ENCODE data around the gene RFPL3. TPM values are rescaled to one million over a fixed set of nuclear protein-coding genes. Genes with fewer than 3 reads are reported as not detected.

The RFPL3 gene
- total and polyA plus RNA-seq, 12 donors: not detected

DNA sequence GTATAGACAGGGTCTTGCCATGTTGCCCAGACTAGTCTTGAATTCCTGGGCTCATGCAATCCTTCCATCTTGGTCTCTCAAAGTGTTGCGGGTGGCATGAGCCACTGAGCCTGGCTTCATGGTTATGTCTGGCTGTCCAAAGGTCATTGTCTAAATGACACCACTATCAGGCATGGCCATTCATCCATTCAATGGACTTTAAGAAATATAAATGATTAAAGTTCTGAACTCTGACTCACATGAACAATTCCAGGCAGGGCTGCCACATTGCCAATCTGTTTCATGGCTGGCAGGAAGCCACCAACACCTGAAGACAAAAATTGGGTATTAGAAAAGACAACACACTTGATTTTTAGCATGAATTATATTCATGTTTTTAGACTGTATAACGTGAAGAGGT, 50.3 kb downstream of the RFPL3 start:
- ATAC-seq: no peak
- peaks cover 0 to 70% (median 33%) of the 10 kb centered on the region in 9 donors for H3K36me3 ChIP-seq
- H3K27ac ChIP-seq: peak overlapping the region in 1 of 10 donors; percentile 56
- H3K9me3 ChIP-seq: no peaks in the 10 kb centered on the region
- WGBS, 2 donors: 48% methylated on average over 2 of the region's 2 CpGs
- H3K4me1 ChIP-seq: peaks cover 0 to 49% (median 22%) of the 10 kb centered on the region in 9 donors
- TF ChIP-seq, protein P1, sequence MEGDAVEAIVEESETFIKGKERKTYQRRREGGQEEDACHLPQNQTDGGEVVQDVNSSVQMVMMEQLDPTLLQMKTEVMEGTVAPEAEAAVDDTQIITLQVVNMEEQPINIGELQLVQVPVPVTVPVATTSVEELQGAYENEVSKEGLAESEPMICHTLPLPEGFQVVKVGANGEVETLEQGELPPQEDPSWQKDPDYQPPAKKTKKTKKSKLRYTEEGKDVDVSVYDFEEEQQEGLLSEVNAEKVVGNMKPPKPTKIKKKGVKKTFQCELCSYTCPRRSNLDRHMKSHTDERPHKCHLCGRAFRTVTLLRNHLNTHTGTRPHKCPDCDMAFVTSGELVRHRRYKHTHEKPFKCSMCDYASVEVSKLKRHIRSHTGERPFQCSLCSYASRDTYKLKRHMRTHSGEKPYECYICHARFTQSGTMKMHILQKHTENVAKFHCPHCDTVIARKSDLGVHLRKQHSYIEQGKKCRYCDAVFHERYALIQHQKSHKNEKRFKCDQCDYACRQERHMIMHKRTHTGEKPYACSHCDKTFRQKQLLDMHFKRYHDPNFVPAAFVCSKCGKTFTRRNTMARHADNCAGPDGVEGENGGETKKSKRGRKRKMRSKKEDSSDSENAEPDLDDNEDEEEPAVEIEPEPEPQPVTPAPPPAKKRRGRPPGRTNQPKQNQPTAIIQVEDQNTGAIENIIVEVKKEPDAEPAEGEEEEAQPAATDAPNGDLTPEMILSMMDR (IDR thresholded peaks at IDR 0.05): no peak
- no peak overlapping the region for H3K4me3 ChIP-seq
- intact Hi-C loops (cut with DNase I): no loop called here
- DNase-seq: no peak
- no peaks in the 10 kb centered on the region for H3K27me3 ChIP-seq

DNA sequence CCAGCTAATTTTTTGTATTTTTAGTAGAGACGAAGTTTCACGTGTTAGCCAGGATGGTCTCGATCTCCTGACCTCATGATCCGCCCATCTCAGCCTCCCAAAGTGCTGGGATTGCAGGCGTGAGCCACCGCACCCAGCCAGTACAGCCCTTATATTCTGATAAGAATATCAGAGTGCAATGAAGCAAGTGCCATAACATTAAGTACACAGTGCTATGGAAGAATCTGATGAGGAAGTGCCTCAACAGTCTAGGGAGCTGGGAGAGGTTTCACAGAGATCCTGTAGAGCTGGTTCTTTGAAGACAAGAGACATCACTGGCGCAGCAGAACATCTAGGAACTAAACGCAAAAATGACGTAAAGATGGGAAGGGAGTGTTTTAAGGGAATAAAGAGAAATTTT, 52.3 kb downstream of the RFPL3 start:
- Histone ChIP-seq H3K4me1 (peaks cover 0 to 49% (median 22%) of the 10 kb centered on the region in 9 donors), H3K9me3 (no peaks in the 10 kb centered on the region), H3K27me3 (no peaks in the 10 kb centered on the region), H3K27ac (no peak overlapping the region), H3K36me3 (peaks cover 0 to 49% (median 33%) of the 10 kb centered on the region in 9 donors), H3K4me3 (peak overlapping the region in 1 of 10 donors; percentile 88)
- ATAC-seq (no peak), DNase-seq (no peak)
- intact Hi-C loops (cut with DNase I): loop anchor here in 5 of 10 donors (5.0 to 10.0 kb wide), 3 partner anchors 62 to 595 kb away; partner anchors contain the start of gene FBXO7 (in 4 of the 5)
- WGBS, 2 donors: 92 to 94% methylated on average over 9 of the region's 9 CpGs
- TF ChIP-seq, protein P1 (IDR thresholded peaks at IDR 0.05): no peak

DNA sequence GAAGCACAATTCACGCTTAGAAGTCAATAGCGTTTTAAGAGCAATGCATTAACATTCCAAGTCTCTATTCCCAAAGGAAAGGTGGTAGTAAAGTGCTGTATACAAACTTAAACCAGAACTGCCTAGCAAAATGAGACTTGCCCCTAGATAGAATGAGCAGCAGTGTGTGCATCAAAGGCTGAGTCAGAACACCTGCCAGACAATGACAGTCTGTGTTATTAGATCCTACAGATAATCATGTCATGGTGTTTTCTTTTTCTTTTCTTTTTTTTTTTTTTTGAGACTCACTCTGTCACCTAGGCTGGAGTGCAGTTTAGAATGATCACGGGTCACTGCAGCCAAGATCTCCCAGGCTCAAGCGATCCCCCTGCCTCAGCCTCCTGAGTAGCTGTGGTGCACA, 52.8 kb downstream of the RFPL3 start:
- peaks cover 0 to 49% (median 22%) of the 10 kb centered on the region in 9 donors for H3K4me1 ChIP-seq
- H3K27ac ChIP-seq: no peak overlapping the region
- peak overlapping the region in 8 of 10 donors; percentile 68 to 96 (median 90) for H3K4me3 ChIP-seq
- ATAC-seq: no peak
- no peaks in the 10 kb centered on the region for H3K9me3 ChIP-seq
- WGBS, 2 donors: 84 to 87% methylated on average over 4 of the region's 4 CpGs
- intact Hi-C loops (cut with DNase I): loop anchor here in 5 of 10 donors (5.0 to 10.0 kb wide), 3 partner anchors 62 to 594 kb away; partner anchors contain the start of gene FBXO7 (in 4 of the 5)
- no peaks in the 10 kb centered on the region for H3K27me3 ChIP-seq
- DNase-seq: no peak
- H3K36me3 ChIP-seq: peaks cover 0 to 44% (median 30%) of the 10 kb centered on the region in 9 donors
- TF ChIP-seq, protein P1 (IDR thresholded peaks at IDR 0.05): no peak

Other genes starting within 250 kb of the RFPL3 start
- not detected for gene C22orf42, start 198.6 kb upstream of the RFPL3 start, total RNA-seq
- gene C22orf42, start 198.6 kb upstream of the RFPL3 start, polyA plus RNA-seq: not detected
- not detected for gene RFPL2, start 152.8 kb upstream of the RFPL3 start, total RNA-seq
- under 1 TPM in 1 of 2 donors, not detected in 1; 0.03 TPM for gene RFPL2, start 152.8 kb upstream of the RFPL3 start, polyA plus RNA-seq
- under 1 TPM in 8 of 10 donors, not detected in 2; 0.10 to 0.89 (median 0.20) TPM for gene SLC5A4, start 102.5 kb upstream of the RFPL3 start, total RNA-seq
- gene SLC5A4, start 102.5 kb upstream of the RFPL3 start, polyA plus RNA-seq: under 1 TPM; 0.06 to 0.29 TPM
- gene RTCB, start 54.4 kb downstream of the RFPL3 start, total RNA-seq: 10 to 100 TPM; 41.1 to 51.1 (median 47.0) TPM
- 10 to 100 TPM; 15.6 to 75.3 TPM for gene RTCB, start 54.4 kb downstream of the RFPL3 start, polyA plus RNA-seq
- not detected for gene BPIFC, start 106.6 kb downstream of the RFPL3 start, total RNA-seq
- not detected for gene BPIFC, start 106.6 kb downstream of the RFPL3 start, polyA plus RNA-seq
- 10 to 100 TPM; 34.3 to 52.2 (median 38.9) TPM for gene FBXO7, start 116.9 kb downstream of the RFPL3 start, total RNA-seq
- 10 to 100 TPM; 21.1 to 38.6 TPM for gene FBXO7, start 116.9 kb downstream of the RFPL3 start, polyA plus RNA-seq